Ureter (tissue), 1 donor: ENCODE results near the gene SMIM27. TPM values are rescaled to one million over a fixed set of nuclear protein-coding genes. Genes with fewer than 3 reads are reported as not detected.
"Not testable (repeated sequence)": the region's sequence is repeated elsewhere in the genome, so short reads cannot be mapped to it uniquely, and the experiment has no call there.

ENCODE experiments used
- DNase-seq: peaks from one replicate; pipeline ENCODE4 v3.0.0-alpha.2; 2020; ENCODE audit warnings: low spot score
- total RNA-seq: library from RNA; stranded (reverse); gene quantifications from one replicate; pipeline ENCODE4 v1.2.4, GENCODE V29; 2023
- donor health status: DM: yes; HTN: yes; CAD: no.

Gene SMIM27
- total RNA-seq, 1 donor from 2014 or later: 12.3 TPM

DNA sequence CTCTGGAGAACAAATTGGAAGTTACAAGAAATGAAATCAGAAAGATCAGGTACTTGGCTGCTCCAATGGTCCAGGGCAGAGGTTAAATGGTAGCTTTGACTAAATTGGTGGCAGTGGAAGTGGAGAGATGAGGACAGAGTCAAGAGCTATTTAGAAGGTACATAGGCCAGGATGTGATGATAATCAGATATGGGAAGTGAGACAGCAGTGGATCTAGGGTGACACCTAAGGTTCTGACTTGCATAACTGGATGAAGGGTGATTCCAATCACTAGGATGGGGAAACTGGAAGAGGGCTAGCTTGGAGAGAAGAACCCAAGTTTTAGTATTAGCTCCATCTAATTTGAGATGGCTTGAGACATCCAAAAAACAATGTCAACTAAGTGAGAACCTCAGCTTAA is 44.8 kb downstream of the SMIM27 start:
- no peak for DNase-seq

DNA sequence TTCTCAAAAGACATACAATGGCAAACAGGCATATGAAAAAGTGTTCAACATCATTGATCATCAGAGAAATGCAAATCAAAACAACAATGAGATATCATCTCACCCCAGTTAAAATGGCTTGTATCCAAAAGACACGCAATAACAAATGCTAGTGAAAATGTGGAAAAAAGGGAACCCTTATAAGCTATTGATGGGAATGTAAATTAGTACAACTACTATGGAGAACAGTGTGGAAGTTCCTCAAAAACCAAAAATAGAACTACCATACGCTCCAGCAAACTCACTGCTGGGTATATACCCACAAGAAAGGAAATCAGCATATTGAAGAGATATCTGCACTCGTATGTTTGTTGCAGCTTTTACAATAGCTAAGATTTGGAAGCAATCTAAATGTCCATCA is 46.9 kb downstream of the SMIM27 start:
- DNase-seq: not testable (repeated sequence)

Other genes starting within 250 kb of the SMIM27 start
- 30.6 TPM for gene ACO1, start 167.7 kb upstream of the SMIM27 start, total RNA-seq
- gene RIGI, start 26.1 kb upstream of the SMIM27 start, total RNA-seq: 10.0 TPM
- 13.3 TPM for gene TOPORS, start 259 bp downstream of the SMIM27 start, total RNA-seq
- gene NDUFB6, start 20.8 kb downstream of the SMIM27 start, total RNA-seq: 30.5 TPM
- not detected for gene TAF1L, start 83.3 kb downstream of the SMIM27 start, total RNA-seq
- gene TMEM215, start 231.2 kb downstream of the SMIM27 start, total RNA-seq: not detected